Measurements from ENCODE around the gene VPS51. TPM values are rescaled to one million over a fixed set of nuclear protein-coding genes. Genes with fewer than 3 reads are reported as not detected.

Gene VPS51
- total RNA-seq: 92.2 TPM
- long read RNA-seq, transcript VPS51-201 (10 exons, 2,714 nt): major isoform, 257 of 329 reads
- long read RNA-seq, partial matches to known transcripts: 52 of 329 reads
- long read RNA-seq, other reads (novel, unspliced or antisense): 20 of 329 reads

- TF ChIP-seq CTCF (IDR thresholded peaks at IDR 0.05; ENCODE audit: borderline replicate concordance): peak; percentile 9
- H3K27ac ChIP-seq (replicated peaks): peak within 1 kb of the TSS; percentile 91
- intact Hi-C loops (cut with micrococcal nuclease): no loop called here
Measured at GRCh38 chr11:65095974-65096806, at the start of gene VPS51. Gene VPS51 (plus strand): TSS chr11:65096214. CDS start chr11:65096251, 37 bp downstream.

DNA sequence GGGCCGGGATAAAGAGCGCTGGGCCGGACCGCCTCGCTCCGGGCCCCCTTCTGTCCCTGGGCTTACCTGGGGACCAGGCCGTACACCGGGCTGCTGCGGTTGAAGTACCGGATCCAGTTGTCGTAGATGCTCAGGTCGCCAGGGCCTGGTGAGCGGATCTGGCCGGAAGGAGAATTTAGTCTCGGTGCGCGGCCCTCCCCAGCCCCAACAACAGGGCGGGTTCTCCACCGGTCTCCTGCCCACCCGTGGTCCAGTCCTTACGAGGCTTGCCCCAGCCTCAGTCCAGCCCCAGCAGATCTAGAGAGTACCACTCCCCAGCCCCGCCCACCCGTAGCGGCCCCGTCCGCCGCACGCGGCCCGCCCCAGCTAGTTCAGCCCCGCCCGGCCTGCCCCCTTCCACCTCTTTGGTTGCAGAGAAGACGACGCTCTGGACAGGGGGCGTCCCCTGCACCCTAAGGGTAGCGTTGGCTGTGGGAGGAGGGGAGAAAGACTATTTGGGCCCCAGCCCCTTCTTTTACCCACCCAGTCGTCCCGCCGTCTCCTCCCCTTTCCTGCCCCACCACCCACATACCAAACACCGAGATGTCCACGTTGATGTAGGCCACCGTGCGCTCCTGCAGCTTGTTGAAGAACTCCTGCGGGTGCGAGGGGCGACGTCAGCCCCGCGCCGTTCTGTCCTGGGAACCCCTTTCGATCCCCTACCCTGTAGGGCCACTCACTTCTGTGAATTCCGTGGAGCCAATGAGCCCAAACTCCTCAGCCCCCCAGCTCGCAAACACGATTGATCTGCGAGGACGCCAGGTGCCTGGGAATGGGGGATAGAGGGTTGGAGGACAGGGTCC lies 48.2 kb upstream of the VPS51 start:
- H3K4me1 ChIP-seq: peaks cover 32% of the 10 kb centered on the region
- H3K4me3 ChIP-seq: peak overlapping the region; percentile 71
- no peak for TF ChIP-seq CTCF (IDR thresholded peaks at IDR 0.05; ENCODE audit: borderline replicate concordance)
- peak overlapping the region; percentile 52 for H3K27ac ChIP-seq (replicated peaks)
- peaks cover 13% of the 10 kb centered on the region for H3K36me3 ChIP-seq
- H3K27me3 ChIP-seq (ENCODE audit: low read depth): peaks cover 16% of the 10 kb centered on the region
- intact Hi-C loops (cut with micrococcal nuclease): no loop called here
- DNase-seq: peak; percentile 29
- H3K9me3 ChIP-seq (replicated peaks): no peaks in the 10 kb centered on the region

More at GRCh38 chr11:65095974-65096806, at the start of gene VPS51:
- H3K9me3 ChIP-seq (replicated peaks): no peaks in the 10 kb centered on the region
- peaks cover 34% of the 10 kb centered on the region for H3K4me1 ChIP-seq
- H3K27me3 ChIP-seq (ENCODE audit: low read depth): no peaks in the 10 kb centered on the region
- H3K36me3 ChIP-seq: peaks cover 15% of the 10 kb centered on the region
- DNase-seq: peak; percentile 90
- H3K4me3 ChIP-seq: peak within 1 kb of the TSS; percentile 82

DNA sequence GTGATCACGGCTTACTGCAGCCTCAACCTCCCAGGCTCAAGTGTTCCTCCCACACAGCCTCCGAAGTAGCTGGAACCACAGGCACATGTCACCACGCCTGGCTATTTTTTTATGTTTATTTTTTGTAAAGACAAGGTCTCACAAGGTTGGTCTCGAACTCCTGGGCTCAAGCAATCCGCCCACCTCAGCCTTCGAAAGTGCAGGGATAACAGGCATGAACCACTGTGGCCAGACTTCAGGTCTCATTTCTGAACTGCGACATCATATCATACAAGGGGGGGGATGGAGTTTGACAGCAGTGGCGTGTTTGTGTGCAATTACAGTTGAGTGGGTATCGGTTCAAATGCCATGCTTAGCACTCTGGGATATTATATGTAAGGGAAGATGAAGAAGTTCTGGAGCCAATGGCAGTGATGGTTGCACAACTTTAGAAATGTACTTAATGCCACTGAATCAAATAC lies 44.6 kb upstream of the VPS51 start:
- Histone ChIP-seq H3K27ac (replicated peaks) (no peak overlapping the region), H3K4me1 (peaks cover 18% of the 10 kb centered on the region), H3K4me3 (no peak overlapping the region), H3K9me3 (replicated peaks) (no peaks in the 10 kb centered on the region), H3K27me3 (ENCODE audit: low read depth) (peaks cover 24% of the 10 kb centered on the region), H3K36me3 (no peaks in the 10 kb centered on the region)
- TF ChIP-seq CTCF (IDR thresholded peaks at IDR 0.05; ENCODE audit: borderline replicate concordance): no peak
- intact Hi-C loops (cut with micrococcal nuclease): no loop called here
- DNase-seq: no peak

DNA sequence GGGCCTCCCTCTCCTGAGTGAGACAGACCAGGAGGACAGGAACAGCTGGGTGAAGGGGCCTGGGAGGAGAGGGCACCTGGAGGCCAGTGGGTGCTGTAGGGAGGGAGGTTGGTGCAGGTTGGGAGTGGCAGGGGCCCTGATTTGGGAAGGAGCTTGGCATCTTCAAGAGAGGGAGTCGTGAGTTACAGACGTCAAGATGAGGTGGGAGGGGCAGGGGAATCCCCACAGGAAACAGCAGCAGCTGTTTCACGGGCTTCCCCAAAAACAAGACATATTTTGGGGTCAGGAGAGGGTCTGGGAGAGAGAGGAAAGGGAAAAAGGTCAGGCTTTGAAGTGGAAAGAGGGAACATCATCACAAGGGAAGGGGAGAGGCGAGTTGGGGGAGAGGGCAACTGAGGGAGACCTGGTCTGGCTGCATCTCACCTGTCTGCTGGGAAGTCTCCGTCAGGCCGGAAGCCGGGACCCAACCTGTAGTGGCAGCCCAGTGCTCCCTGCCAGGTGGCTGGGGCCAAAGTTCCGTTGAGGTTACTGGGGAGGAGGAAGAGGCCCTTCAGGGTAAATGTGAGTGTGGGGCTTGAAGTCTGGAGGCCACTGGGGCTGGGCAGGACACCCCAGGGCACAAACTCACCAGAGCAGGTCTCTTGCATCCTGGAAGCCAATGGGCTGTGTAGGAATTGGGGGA lies 42.0 kb upstream of the VPS51 start:
- no peak overlapping the region for H3K27ac ChIP-seq (replicated peaks)
- DNase-seq: no peak
- no peaks in the 10 kb centered on the region for H3K9me3 ChIP-seq (replicated peaks)
- no peak for TF ChIP-seq CTCF (IDR thresholded peaks at IDR 0.05; ENCODE audit: borderline replicate concordance)
- no peaks in the 10 kb centered on the region for H3K4me1 ChIP-seq
- H3K27me3 ChIP-seq (ENCODE audit: low read depth): peaks cover 16% of the 10 kb centered on the region
- no peak overlapping the region for H3K4me3 ChIP-seq
- H3K36me3 ChIP-seq: no peaks in the 10 kb centered on the region
- intact Hi-C loops (cut with micrococcal nuclease): no loop called here

DNA sequence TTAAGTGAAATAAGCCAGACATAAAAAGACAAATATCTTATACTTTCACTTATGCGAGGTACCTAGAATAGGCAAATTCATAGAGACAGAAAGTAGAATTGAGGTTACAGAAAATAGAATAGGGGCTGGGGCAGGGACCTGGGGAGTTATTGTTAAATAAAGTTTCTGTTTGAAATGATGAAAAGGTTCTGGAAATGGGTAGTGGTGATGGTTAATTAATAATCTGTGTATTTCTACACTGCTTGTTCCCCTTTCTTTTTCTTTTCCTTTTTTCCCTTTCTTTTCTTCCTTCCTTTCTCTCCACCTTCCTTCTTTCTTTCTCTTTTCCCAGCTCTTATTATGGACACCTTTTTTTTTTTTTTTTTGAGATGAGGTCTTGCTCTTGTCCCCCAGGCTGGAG lies 40.5 kb upstream of the VPS51 start:
- no peak overlapping the region for H3K4me3 ChIP-seq
- H3K27me3 ChIP-seq (ENCODE audit: low read depth): peaks cover 16% of the 10 kb centered on the region
- H3K27ac ChIP-seq (replicated peaks): no peak overlapping the region
- DNase-seq: no peak
- intact Hi-C loops (cut with micrococcal nuclease): no loop called here
- no peaks in the 10 kb centered on the region for H3K4me1 ChIP-seq
- no peaks in the 10 kb centered on the region for H3K36me3 ChIP-seq
- no peaks in the 10 kb centered on the region for H3K9me3 ChIP-seq (replicated peaks)
- TF ChIP-seq CTCF (IDR thresholded peaks at IDR 0.05; ENCODE audit: borderline replicate concordance): no peak

Data from left ventricle myocardium inferior (tissue), 1 donor.